ENCODE measurements around the gene FBXO28.

- TF ChIP-seq CTCF (conservative IDR thresholded peaks at IDR 0.05; ENCODE audit: low read length) (no peak), EZH2phosphoT487 (IDR thresholded peaks at IDR 0.05; ENCODE audit: borderline replicate concordance) (no peak)
Observed at GRCh38 chr1:224081604-224082003, 32.3 kb upstream of the FBXO28 start.
